SK-N-MC (cell line): Measurements from ENCODE around the gene ERBB3.

Source experiments
- EZH2 ChIP-seq: fragments of 200-600 bp; sonication (generic); IDR thresholded peaks from one replicate; pipeline ENCODE4 v1.6.1; 2017; ENCODE audit warnings: antibody characterized with exemption
- FOXP2 ChIP-seq: optimal IDR thresholded peaks from 2 replicates; pipeline ENCODE3; 2011; ENCODE audit warnings: mild to moderate bottlenecking, moderate library complexity; ENCODE audit not compliant: insufficient read depth; ENCODE audit errors: extremely low read length, control extremely low read depth
- POLR2AphosphoS5 ChIP-seq: IDR thresholded peaks from 2 replicates; pipeline ENCODE4 v1.6.1; 2012; ENCODE audit warnings: mild to moderate bottlenecking, low read depth, low read length, borderline replicate concordance

GRCh38 chr12:56098592-56098991, 18.6 kb downstream of the ERBB3 start:
- TF ChIP-seq POLR2AphosphoS5, result no peak
- no peak for TF ChIP-seq EZH2
- no peak for TF ChIP-seq FOXP2
